ENCODE measurements around the gene KIAA1210.

KIAA1210 gene

GRCh38 chrX:119041175-119041574, 86.4 kb downstream of the KIAA1210 start:
- H3K9me3 ChIP-seq (ENCODE audit: control insufficient read depth, insufficient read depth, low read length), result no peaks in the 10 kb centered on the region
- H3K4me2 ChIP-seq (ENCODE audit: low read length), result no peak overlapping the region
- H3F3A ChIP-seq (ENCODE audit: control insufficient read depth, insufficient read depth), result no peaks in the 10 kb centered on the region
- TF ChIP-seq EZH2phosphoT487 (IDR thresholded peaks at IDR 0.05; ENCODE audit: borderline replicate concordance, low read length), result no peak
- TF ChIP-seq, protein P1, sequence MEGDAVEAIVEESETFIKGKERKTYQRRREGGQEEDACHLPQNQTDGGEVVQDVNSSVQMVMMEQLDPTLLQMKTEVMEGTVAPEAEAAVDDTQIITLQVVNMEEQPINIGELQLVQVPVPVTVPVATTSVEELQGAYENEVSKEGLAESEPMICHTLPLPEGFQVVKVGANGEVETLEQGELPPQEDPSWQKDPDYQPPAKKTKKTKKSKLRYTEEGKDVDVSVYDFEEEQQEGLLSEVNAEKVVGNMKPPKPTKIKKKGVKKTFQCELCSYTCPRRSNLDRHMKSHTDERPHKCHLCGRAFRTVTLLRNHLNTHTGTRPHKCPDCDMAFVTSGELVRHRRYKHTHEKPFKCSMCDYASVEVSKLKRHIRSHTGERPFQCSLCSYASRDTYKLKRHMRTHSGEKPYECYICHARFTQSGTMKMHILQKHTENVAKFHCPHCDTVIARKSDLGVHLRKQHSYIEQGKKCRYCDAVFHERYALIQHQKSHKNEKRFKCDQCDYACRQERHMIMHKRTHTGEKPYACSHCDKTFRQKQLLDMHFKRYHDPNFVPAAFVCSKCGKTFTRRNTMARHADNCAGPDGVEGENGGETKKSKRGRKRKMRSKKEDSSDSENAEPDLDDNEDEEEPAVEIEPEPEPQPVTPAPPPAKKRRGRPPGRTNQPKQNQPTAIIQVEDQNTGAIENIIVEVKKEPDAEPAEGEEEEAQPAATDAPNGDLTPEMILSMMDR (IDR thresholded peaks at IDR 0.05; ENCODE audit: low read depth, low read length, poor library complexity, severe bottlenecking), result no peak
- no peak overlapping the region for H3K27ac ChIP-seq (ENCODE audit: low read depth, low read length)
- H3K36me3 ChIP-seq (ENCODE audit: control insufficient read depth, low read length), result no peaks in the 10 kb centered on the region
- no peaks in the 10 kb centered on the region for H4K20me1 ChIP-seq (ENCODE audit: control insufficient read depth, insufficient read depth, low read depth, low read length)
- no peak overlapping the region for H3K4me3 ChIP-seq (ENCODE audit: low read length)
- H3K79me2 ChIP-seq (ENCODE audit: control insufficient read depth, low read length), result no peaks in the 10 kb centered on the region
- no peaks in the 10 kb centered on the region for H3K27me3 ChIP-seq (ENCODE audit: control insufficient read depth, low read length)
- H3K4me1 ChIP-seq (ENCODE audit: control insufficient read depth, low read length), result no peaks in the 10 kb centered on the region
- H3K9me2 ChIP-seq (replicated peaks; ENCODE audit: control insufficient read depth, low read length), result no peaks in the 10 kb centered on the region

GRCh38 chrX:119040432-119040831, 87.2 kb downstream of the KIAA1210 start:
- Histone ChIP-seq H3K36me3 (ENCODE audit: control insufficient read depth, low read length) (no peaks in the 10 kb centered on the region), H3K4me3 (ENCODE audit: low read length) (no peak overlapping the region), H3K79me2 (ENCODE audit: control insufficient read depth, low read length) (no peaks in the 10 kb centered on the region), H3K4me2 (ENCODE audit: low read length) (no peak overlapping the region), H3K9me3 (ENCODE audit: control insufficient read depth, insufficient read depth, low read length) (no peaks in the 10 kb centered on the region), H3K27me3 (ENCODE audit: control insufficient read depth, low read length) (no peaks in the 10 kb centered on the region), H3K27ac (ENCODE audit: low read depth, low read length) (no peak overlapping the region), H4K20me1 (ENCODE audit: control insufficient read depth, insufficient read depth, low read depth, low read length) (no peaks in the 10 kb centered on the region), H3K9me2 (replicated peaks; ENCODE audit: control insufficient read depth, low read length) (no peaks in the 10 kb centered on the region), H3F3A (ENCODE audit: control insufficient read depth, insufficient read depth) (no peaks in the 10 kb centered on the region), H3K4me1 (ENCODE audit: control insufficient read depth, low read length) (no peaks in the 10 kb centered on the region)
- TF ChIP-seq, protein P1 (IDR thresholded peaks at IDR 0.05; ENCODE audit: low read depth, low read length, poor library complexity, severe bottlenecking), result no peak
- no peak for TF ChIP-seq EZH2phosphoT487 (IDR thresholded peaks at IDR 0.05; ENCODE audit: borderline replicate concordance, low read length)

DNA sequence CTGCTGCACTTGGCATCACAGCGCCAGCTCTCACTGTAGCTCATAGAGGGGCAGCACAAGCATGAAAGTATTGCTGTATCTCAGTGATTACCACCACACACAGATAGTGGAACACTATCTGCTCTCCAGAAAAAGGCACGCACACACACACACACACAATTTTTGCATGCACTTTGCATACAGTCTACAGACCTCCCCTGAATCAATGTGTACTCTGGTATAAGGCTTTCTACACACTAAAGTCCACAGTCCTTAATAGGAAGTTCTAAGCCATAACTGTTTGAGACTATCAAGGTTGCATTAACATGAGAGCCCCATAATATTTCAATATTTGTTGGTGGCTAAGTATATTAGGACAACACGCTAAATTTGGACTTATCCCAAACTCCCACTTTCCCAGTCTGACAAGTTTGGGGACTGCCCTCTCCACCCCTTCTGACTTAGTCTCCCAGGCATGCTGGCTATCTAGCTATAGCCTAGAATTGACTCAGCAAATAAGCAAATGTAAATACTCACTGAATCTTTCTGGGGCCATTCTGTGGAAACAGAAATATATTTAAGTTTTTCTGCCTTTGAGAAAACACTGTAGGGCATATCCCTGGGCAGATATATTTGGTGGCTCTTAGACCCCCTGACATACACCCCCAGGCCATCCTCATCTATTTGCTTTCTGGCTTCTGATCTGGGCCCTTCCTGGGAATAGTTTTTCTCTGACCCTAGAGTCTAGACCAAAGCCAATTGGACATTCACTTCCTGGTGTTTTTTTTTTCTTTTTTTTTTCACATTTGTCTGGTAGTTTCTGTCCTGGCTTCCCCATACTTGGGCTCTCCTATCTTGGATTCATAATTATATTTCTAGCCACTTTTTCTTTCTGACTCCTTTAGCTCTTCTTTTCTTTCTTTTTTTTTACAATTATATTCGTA, 91.2 kb downstream of the KIAA1210 start:
- Histone ChIP-seq H3K27ac (ENCODE audit: low read depth, low read length) (no peak overlapping the region), H3F3A (ENCODE audit: control insufficient read depth, insufficient read depth) (no peaks in the 10 kb centered on the region), H3K9me3 (ENCODE audit: control insufficient read depth, insufficient read depth, low read length) (no peaks in the 10 kb centered on the region), H4K20me1 (ENCODE audit: control insufficient read depth, insufficient read depth, low read depth, low read length) (no peaks in the 10 kb centered on the region), H3K79me2 (ENCODE audit: control insufficient read depth, low read length) (no peaks in the 10 kb centered on the region), H3K4me3 (ENCODE audit: low read length) (no peak overlapping the region), H3K4me1 (ENCODE audit: control insufficient read depth, low read length) (no peaks in the 10 kb centered on the region), H3K9me2 (replicated peaks; ENCODE audit: control insufficient read depth, low read length) (no peaks in the 10 kb centered on the region), H3K4me2 (ENCODE audit: low read length) (no peak overlapping the region), H3K36me3 (ENCODE audit: control insufficient read depth, low read length) (no peaks in the 10 kb centered on the region), H3K27me3 (ENCODE audit: control insufficient read depth, low read length) (no peaks in the 10 kb centered on the region)
- TF ChIP-seq, protein P1 (IDR thresholded peaks at IDR 0.05; ENCODE audit: low read depth, low read length, poor library complexity, severe bottlenecking), result no peak

Data from DOHH2 (cell line).